Calu3 (cell line): Measurements from ENCODE around the gene SEC16A. TPM values are rescaled to one million over a fixed set of nuclear protein-coding genes. Genes with fewer than 3 reads are reported as not detected.

Experiments used
- BruUV-seq: library from RNA; stranded (reverse); fragments of 400-500 nt; replicated peaks from 2 replicates; lab custom pipeline; 2021; lab: Mats Ljungman, UMichigan
- CTCF ChIA-PET: fragments of 300-600 bp; sonication (Branson Sonifier 250); formaldehyde crosslinking; loops from one replicate; lab custom pipeline; 2022; ENCODE audit warnings: antibody characterized with exemption; lab: Charles Lee
- DNase-seq: peaks from one replicate; pipeline ENCODE4 v3.0.0; 2022
- H3K27ac Mint-ChIP-seq: one replicate; pipeline ENCODE4 v1.8.0; 2022; ENCODE audit warnings: mixed read lengths; ENCODE audit not compliant: unreplicated experiment
- H3K27me3 Mint-ChIP-seq: one replicate; pipeline ENCODE4 v1.8.0; 2022; ENCODE audit warnings: mixed read lengths; ENCODE audit not compliant: unreplicated experiment
- H3K36me3 Mint-ChIP-seq: one replicate; pipeline ENCODE4 v1.8.0; 2022; ENCODE audit warnings: mild to moderate bottlenecking, moderate library complexity, mixed read lengths; ENCODE audit not compliant: insufficient read depth, unreplicated experiment
- H3K4me1 Mint-ChIP-seq: one replicate; pipeline ENCODE4 v1.8.0; 2022; ENCODE audit warnings: mild to moderate bottlenecking, low read depth, mixed read lengths; ENCODE audit not compliant: unreplicated experiment
- H3K4me3 Mint-ChIP-seq: one replicate; pipeline ENCODE4 v1.8.0; 2022; ENCODE audit warnings: mild to moderate bottlenecking, low read depth, moderate library complexity, mixed read lengths; ENCODE audit not compliant: unreplicated experiment
- H3K9me3 Mint-ChIP-seq: one replicate; pipeline ENCODE4 v1.8.0; 2022; ENCODE audit warnings: low read depth, mixed read lengths; ENCODE audit not compliant: unreplicated experiment
- intact Hi-C: fragments of 100-400 bp; cut with micrococcal nuclease; formaldehyde crosslinking; loops from one replicate; pipeline ENCODE4 v1.10.0; 2022; ENCODE audit not compliant: unreplicated experiment
- total RNA-seq: library from RNA; stranded (reverse); gene quantifications from 2 replicates; pipeline ENCODE4 v1.2.3, GENCODE V29; 2022
- TF ChIP-seq, protein P1 (sequence below): fragments of 200-600 bp; IDR thresholded peaks from one replicate; pipeline ENCODE4 v1.8.0; 2022; ENCODE audit warnings: antibody characterized with exemption; ENCODE audit not compliant: unreplicated experiment

Gene SEC16A
- total RNA-seq, 1 experiment from 2014 or later = 48.9 TPM

DNA sequence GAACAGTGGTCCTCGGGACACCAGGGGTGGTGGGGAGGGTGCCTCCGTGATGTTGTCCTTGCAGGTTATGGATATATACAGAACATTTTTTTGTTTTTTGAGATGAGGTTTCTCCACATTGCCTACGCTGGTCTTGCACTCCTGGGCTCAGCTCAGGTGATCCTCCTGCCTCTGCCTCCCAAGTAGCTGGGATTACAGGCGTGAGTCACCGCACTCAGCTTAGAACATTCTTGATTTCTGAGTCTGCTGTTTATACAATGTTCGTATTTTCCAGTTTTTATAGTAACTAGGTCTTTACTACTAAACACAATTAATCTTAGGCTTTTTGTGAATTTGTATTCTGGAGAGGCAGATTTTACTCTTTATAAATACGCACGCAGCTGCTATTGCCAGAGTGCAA, 66.4 kb downstream of the SEC16A start:
- H3K4me3 Mint-ChIP-seq = no peak overlapping the region
- H3K27ac Mint-ChIP-seq = no peak overlapping the region
- no peaks in the 10 kb centered on the region for H3K27me3 Mint-ChIP-seq
- DNase-seq = no peak
- BruUV-seq = no TSS peak
- intact Hi-C loops = no loop called here
- TF ChIP-seq, protein P1, sequence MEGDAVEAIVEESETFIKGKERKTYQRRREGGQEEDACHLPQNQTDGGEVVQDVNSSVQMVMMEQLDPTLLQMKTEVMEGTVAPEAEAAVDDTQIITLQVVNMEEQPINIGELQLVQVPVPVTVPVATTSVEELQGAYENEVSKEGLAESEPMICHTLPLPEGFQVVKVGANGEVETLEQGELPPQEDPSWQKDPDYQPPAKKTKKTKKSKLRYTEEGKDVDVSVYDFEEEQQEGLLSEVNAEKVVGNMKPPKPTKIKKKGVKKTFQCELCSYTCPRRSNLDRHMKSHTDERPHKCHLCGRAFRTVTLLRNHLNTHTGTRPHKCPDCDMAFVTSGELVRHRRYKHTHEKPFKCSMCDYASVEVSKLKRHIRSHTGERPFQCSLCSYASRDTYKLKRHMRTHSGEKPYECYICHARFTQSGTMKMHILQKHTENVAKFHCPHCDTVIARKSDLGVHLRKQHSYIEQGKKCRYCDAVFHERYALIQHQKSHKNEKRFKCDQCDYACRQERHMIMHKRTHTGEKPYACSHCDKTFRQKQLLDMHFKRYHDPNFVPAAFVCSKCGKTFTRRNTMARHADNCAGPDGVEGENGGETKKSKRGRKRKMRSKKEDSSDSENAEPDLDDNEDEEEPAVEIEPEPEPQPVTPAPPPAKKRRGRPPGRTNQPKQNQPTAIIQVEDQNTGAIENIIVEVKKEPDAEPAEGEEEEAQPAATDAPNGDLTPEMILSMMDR = no peak
- CTCF ChIA-PET = no interaction called here
- peaks cover 20% of the 10 kb centered on the region for H3K36me3 Mint-ChIP-seq
- no peaks in the 10 kb centered on the region for H3K9me3 Mint-ChIP-seq
- H3K4me1 Mint-ChIP-seq = peaks cover 3% of the 10 kb centered on the region

DNA sequence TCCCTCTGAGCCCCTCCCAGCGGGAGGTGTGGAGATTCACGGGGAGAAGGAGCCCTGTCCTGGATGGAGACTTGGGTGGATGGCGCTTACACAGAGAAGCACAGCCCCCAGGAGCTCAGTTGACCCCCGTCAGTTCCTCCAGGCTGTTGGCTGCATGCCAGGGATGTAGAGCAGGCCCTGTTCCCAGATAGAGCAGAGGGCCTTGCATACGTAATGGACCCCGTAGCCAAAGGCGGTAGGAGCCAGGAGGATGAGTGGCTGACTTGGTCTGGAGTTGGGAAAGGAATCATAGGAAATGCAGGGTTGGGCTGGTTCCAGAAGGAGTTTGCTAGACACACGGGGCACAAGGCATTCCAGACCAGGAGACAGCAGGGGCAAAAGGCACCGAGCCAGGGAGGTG, 69.9 kb downstream of the SEC16A start:
- BruUV-seq = no TSS peak
- H3K27me3 Mint-ChIP-seq = no peaks in the 10 kb centered on the region
- no peak overlapping the region for H3K4me3 Mint-ChIP-seq
- intact Hi-C loops = no loop called here
- TF ChIP-seq, protein P1 = no peak
- peaks cover 21% of the 10 kb centered on the region for H3K4me1 Mint-ChIP-seq
- H3K36me3 Mint-ChIP-seq = peaks cover 44% of the 10 kb centered on the region
- DNase-seq = no peak
- CTCF ChIA-PET = no interaction called here
- no peaks in the 10 kb centered on the region for H3K9me3 Mint-ChIP-seq
- no peak overlapping the region for H3K27ac Mint-ChIP-seq

DNA sequence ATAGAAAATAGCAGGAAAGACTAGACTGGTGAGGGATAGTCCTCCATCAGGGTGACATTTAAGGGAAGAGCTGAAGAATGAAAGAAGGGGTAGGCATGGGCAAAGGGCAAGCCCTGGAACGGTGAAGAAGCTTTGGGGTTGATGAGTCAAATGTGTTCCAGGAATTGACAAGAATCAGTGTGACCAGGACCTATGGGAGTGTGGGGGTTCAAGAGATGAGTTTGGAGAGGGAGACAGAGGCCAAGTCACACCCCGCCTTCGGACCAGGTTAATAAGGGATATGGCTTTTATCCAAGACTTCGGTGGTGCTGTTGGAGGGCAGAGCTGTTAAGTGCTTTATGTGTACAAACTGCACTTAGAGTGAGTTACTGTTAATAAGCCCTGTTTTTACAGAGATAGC, 71.5 kb downstream of the SEC16A start:
- H3K27ac Mint-ChIP-seq = peak overlapping the region; percentile 81
- no peak for DNase-seq
- BruUV-seq = TSS peak; percentile 73
- CTCF ChIA-PET = no interaction called here
- peaks cover 21% of the 10 kb centered on the region for H3K4me1 Mint-ChIP-seq
- peaks cover 49% of the 10 kb centered on the region for H3K36me3 Mint-ChIP-seq
- no peaks in the 10 kb centered on the region for H3K9me3 Mint-ChIP-seq
- TF ChIP-seq, protein P1 = no peak
- intact Hi-C loops = no loop called here
- no peaks in the 10 kb centered on the region for H3K27me3 Mint-ChIP-seq
- H3K4me3 Mint-ChIP-seq = peak overlapping the region; percentile 93

DNA sequence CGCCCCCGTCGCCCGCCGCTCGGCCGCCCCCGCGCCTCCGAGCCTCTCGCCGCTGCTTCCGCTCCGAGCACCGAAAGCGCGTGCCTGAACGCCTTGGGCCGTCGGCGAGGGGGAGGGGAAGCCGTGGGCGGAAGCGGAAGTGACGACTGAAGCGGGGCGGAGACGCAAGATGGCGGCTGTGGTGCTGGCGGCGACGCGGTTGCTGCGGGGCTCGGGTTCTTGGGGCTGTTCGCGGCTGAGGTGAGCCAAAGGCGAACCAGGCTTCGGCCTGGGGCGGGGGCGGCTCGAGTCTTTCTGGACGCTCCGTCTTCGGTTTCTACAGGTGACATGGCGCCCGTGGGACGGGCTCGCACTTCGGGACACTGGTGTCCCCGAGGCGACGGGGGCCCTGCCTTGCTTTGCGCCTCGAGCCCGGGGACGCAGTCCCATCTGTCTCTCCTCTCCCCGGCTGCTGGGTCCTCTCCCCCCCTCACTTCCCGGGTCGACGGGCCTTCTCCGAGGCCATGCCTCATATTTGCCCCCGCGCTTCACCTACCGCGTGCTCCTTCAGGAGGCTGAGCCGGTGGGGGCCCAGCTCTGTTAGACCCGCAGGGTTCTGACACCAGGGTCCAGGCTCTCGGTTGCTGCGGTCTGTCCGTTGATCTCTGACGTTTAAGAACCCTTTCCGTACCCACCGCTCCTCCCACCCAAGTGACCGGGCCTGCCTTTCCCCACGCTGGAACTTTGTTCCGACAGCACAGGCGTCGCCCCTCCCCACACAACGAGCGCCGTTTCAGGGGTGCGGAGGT, 72.1 kb downstream of the SEC16A start, which contains the start of the genes ENTR1 and PMPCA:
Gene ENTR1 (minus strand): TSS at position 115 of the 788 bp plus-strand sequence. CDS start 217 bp downstream, outside the sequence.
Gene PMPCA (plus strand): TSS at position 159 of the 788 bp plus-strand sequence. CDS start 11 bp downstream, at position 170.
- peak; percentile 91 for DNase-seq
- intact Hi-C loops = no loop called here
- CTCF ChIA-PET = interaction anchor here (1.1 kb wide), 1 partner anchor 65 kb away, joined by 3 read pairs; no protein-coding TSS in a partner anchor
- H3K27me3 Mint-ChIP-seq = no peaks in the 10 kb centered on the region
- peaks cover 21% of the 10 kb centered on the region for H3K4me1 Mint-ChIP-seq
- H3K36me3 Mint-ChIP-seq = peaks cover 49% of the 10 kb centered on the region
- TF ChIP-seq, protein P1 = no peak
- H3K9me3 Mint-ChIP-seq = no peaks in the 10 kb centered on the region
- no TSS peak for BruUV-seq
- peak within 1 kb of the TSS; percentile 93 for H3K4me3 Mint-ChIP-seq
- H3K27ac Mint-ChIP-seq = peak within 1 kb of the TSS; percentile 81
